ENCODE measurements around the gene CCDC142.

- TF ChIP-seq, protein P1, sequence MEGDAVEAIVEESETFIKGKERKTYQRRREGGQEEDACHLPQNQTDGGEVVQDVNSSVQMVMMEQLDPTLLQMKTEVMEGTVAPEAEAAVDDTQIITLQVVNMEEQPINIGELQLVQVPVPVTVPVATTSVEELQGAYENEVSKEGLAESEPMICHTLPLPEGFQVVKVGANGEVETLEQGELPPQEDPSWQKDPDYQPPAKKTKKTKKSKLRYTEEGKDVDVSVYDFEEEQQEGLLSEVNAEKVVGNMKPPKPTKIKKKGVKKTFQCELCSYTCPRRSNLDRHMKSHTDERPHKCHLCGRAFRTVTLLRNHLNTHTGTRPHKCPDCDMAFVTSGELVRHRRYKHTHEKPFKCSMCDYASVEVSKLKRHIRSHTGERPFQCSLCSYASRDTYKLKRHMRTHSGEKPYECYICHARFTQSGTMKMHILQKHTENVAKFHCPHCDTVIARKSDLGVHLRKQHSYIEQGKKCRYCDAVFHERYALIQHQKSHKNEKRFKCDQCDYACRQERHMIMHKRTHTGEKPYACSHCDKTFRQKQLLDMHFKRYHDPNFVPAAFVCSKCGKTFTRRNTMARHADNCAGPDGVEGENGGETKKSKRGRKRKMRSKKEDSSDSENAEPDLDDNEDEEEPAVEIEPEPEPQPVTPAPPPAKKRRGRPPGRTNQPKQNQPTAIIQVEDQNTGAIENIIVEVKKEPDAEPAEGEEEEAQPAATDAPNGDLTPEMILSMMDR (IDR thresholded peaks at IDR 0.05) = no peak
- TF ChIP-seq POLR2A (IDR thresholded peaks at IDR 0.05) = no peak
Observed at GRCh38 chr2:74472945-74473258, 9.9 kb downstream of the CCDC142 start.

All from body of pancreas (tissue), 4 donors.